Measurements from ENCODE around the gene RBM33.

RBM33 gene

GRCh38 chr7:155750255-155751125, 106.0 kb downstream of the RBM33 start:
- Histone ChIP-seq H2AFZ (ENCODE audit: low read depth, low read length) (no peak overlapping the region), H2BK5ac (ENCODE audit: low read depth, low read length, poor library complexity, severe bottlenecking) (no peak overlapping the region), H3K27ac (ENCODE audit: low read length, poor library complexity, severe bottlenecking) (no peak overlapping the region), H2BK12ac (ENCODE audit: low read length in 2 of 2) (no peak overlapping the region), H3K4me1 (ENCODE audit: control insufficient read depth, insufficient read depth, low read depth, low read length) (peaks cover 7% of the 10 kb centered on the region), H3K18ac (ENCODE audit: low read depth in 1 of 2, low read length in 2 of 2) (no peak overlapping the region), H3K36me3 (ENCODE audit: control insufficient read depth in 1 of 2, insufficient read depth in 2 of 2, low read depth in 1 of 2, low read length in 2 of 2) (peaks cover 10 to 28% of the 10 kb centered on the region in 2 experiments), H3K79me1 (replicated peaks; ENCODE audit: low read length, poor library complexity, severe bottlenecking) (peaks cover 17% of the 10 kb centered on the region), H2AK5ac (ENCODE audit: low read length, severe bottlenecking) (no peak overlapping the region), H3K27me3 (ENCODE audit: control insufficient read depth in 1 of 2, insufficient read depth in 1 of 2, low read length in 2 of 2) (no peaks in the 10 kb centered on the region), H2BK120ac (ENCODE audit: low read depth, low read length) (no peak overlapping the region), H3K4me2 (ENCODE audit: low read length, poor library complexity, severe bottlenecking) (no peak overlapping the region), H4K8ac (ENCODE audit: low read length) (no peak overlapping the region), H3K23ac (ENCODE audit: low read length in 2 of 2) (no peak overlapping the region), H3K9me3 (ENCODE audit: control insufficient read depth, low read length) (no peaks in the 10 kb centered on the region), H3K4me3 (ENCODE audit: insufficient read depth in 1 of 2, low read depth in 1 of 2, low read length in 2 of 2) (no peak overlapping the region), H3K4ac (ENCODE audit: low read depth in 1 of 2, low read length in 2 of 2) (no peak overlapping the region), H3K14ac (ENCODE audit: low read length in 2 of 2) (no peak overlapping the region), H4K91ac (ENCODE audit: low read length) (no peak overlapping the region), H3K9ac (ENCODE audit: low read length) (no peak overlapping the region), H2BK15ac (ENCODE audit: low read depth, poor library complexity, severe bottlenecking) (no peak overlapping the region)
- DNase-seq, result no peak
- WGBS, result 95% methylated on average over 3 of the region's 5 CpGs

GRCh38 chr7:155751409-155751808, 106.9 kb downstream of the RBM33 start:
- H3K4me1 ChIP-seq (ENCODE audit: control insufficient read depth, insufficient read depth, low read depth, low read length), result peaks cover 7% of the 10 kb centered on the region
- no peak overlapping the region for H4K8ac ChIP-seq (ENCODE audit: low read length)
- H3K9ac ChIP-seq (ENCODE audit: low read length), result no peak overlapping the region
- no peak for DNase-seq
- H2BK12ac ChIP-seq (ENCODE audit: low read length in 2 of 2), result no peak overlapping the region
- H3K27ac ChIP-seq (ENCODE audit: low read length, poor library complexity, severe bottlenecking), result no peak overlapping the region
- H3K36me3 ChIP-seq (ENCODE audit: control insufficient read depth in 1 of 2, insufficient read depth in 2 of 2, low read depth in 1 of 2, low read length in 2 of 2), result peaks cover 3 to 18% of the 10 kb centered on the region in 2 experiments
- H2AK5ac ChIP-seq (ENCODE audit: low read length, severe bottlenecking), result no peak overlapping the region
- H3K23ac ChIP-seq (ENCODE audit: low read length in 2 of 2), result no peak overlapping the region
- no peak overlapping the region for H2AFZ ChIP-seq (ENCODE audit: low read depth, low read length)
- H2BK120ac ChIP-seq (ENCODE audit: low read depth, low read length), result no peak overlapping the region
- H4K91ac ChIP-seq (ENCODE audit: low read length), result no peak overlapping the region
- no peaks in the 10 kb centered on the region for H3K9me3 ChIP-seq (ENCODE audit: control insufficient read depth, low read length)
- no peak overlapping the region for H3K4me2 ChIP-seq (ENCODE audit: low read length, poor library complexity, severe bottlenecking)
- no peaks in the 10 kb centered on the region for H3K27me3 ChIP-seq (ENCODE audit: control insufficient read depth in 1 of 2, insufficient read depth in 1 of 2, low read length in 2 of 2)
- no peak overlapping the region for H3K18ac ChIP-seq (ENCODE audit: low read depth in 1 of 2, low read length in 2 of 2)
- 100% methylated on average over 4 of the region's 4 CpGs for WGBS
- H3K4me3 ChIP-seq (ENCODE audit: insufficient read depth in 1 of 2, low read depth in 1 of 2, low read length in 2 of 2), result no peak overlapping the region
- H3K79me1 ChIP-seq (replicated peaks; ENCODE audit: low read length, poor library complexity, severe bottlenecking), result peaks cover 10% of the 10 kb centered on the region
- no peak overlapping the region for H3K4ac ChIP-seq (ENCODE audit: low read depth in 1 of 2, low read length in 2 of 2)
- H3K14ac ChIP-seq (ENCODE audit: low read length in 2 of 2), result no peak overlapping the region
- no peak overlapping the region for H2BK15ac ChIP-seq (ENCODE audit: low read depth, poor library complexity, severe bottlenecking)
- H2BK5ac ChIP-seq (ENCODE audit: low read depth, low read length, poor library complexity, severe bottlenecking), result no peak overlapping the region

GRCh38 chr7:155752756-155753445, 108.4 kb downstream of the RBM33 start:
- H2BK15ac ChIP-seq (ENCODE audit: low read depth, poor library complexity, severe bottlenecking), result no peak overlapping the region
- H4K8ac ChIP-seq (ENCODE audit: low read length), result no peak overlapping the region
- no peak overlapping the region for H3K18ac ChIP-seq (ENCODE audit: low read depth in 1 of 2, low read length in 2 of 2)
- no peak overlapping the region for H2AK5ac ChIP-seq (ENCODE audit: low read length, severe bottlenecking)
- no peak overlapping the region for H3K4me3 ChIP-seq (ENCODE audit: insufficient read depth in 1 of 2, low read depth in 1 of 2, low read length in 2 of 2)
- no peak overlapping the region for H3K23ac ChIP-seq (ENCODE audit: low read length in 2 of 2)
- 92% methylated on average over 6 of the region's 9 CpGs for WGBS
- peaks cover 3 to 9% of the 10 kb centered on the region in 2 experiments for H3K36me3 ChIP-seq (ENCODE audit: control insufficient read depth in 1 of 2, insufficient read depth in 2 of 2, low read depth in 1 of 2, low read length in 2 of 2)
- no peak overlapping the region for H3K14ac ChIP-seq (ENCODE audit: low read length in 2 of 2)
- no peak overlapping the region for H2AFZ ChIP-seq (ENCODE audit: low read depth, low read length)
- H4K91ac ChIP-seq (ENCODE audit: low read length), result no peak overlapping the region
- no peaks in the 10 kb centered on the region for H3K9me3 ChIP-seq (ENCODE audit: control insufficient read depth, low read length)
- no peak overlapping the region for H3K27ac ChIP-seq (ENCODE audit: low read length, poor library complexity, severe bottlenecking)
- H3K9ac ChIP-seq (ENCODE audit: low read length), result no peak overlapping the region
- no peaks in the 10 kb centered on the region for H3K27me3 ChIP-seq (ENCODE audit: control insufficient read depth in 1 of 2, insufficient read depth in 1 of 2, low read length in 2 of 2)
- DNase-seq, result no peak
- no peak overlapping the region for H2BK5ac ChIP-seq (ENCODE audit: low read depth, low read length, poor library complexity, severe bottlenecking)
- H3K4ac ChIP-seq (ENCODE audit: low read depth in 1 of 2, low read length in 2 of 2), result no peak overlapping the region
- H2BK12ac ChIP-seq (ENCODE audit: low read length in 2 of 2), result no peak overlapping the region
- H2BK120ac ChIP-seq (ENCODE audit: low read depth, low read length), result no peak overlapping the region
- H3K79me1 ChIP-seq (replicated peaks; ENCODE audit: low read length, poor library complexity, severe bottlenecking), result peaks cover 14% of the 10 kb centered on the region
- peaks cover 7% of the 10 kb centered on the region for H3K4me1 ChIP-seq (ENCODE audit: control insufficient read depth, insufficient read depth, low read depth, low read length)
- H3K4me2 ChIP-seq (ENCODE audit: low read length, poor library complexity, severe bottlenecking), result no peak overlapping the region

- no peak for DNase-seq
- no peak overlapping the region for H4K91ac ChIP-seq (ENCODE audit: low read length)
- WGBS, result 83% methylated on average over 10 of the region's 10 CpGs
- H3K9me3 ChIP-seq (ENCODE audit: control insufficient read depth, low read length), result no peaks in the 10 kb centered on the region
- no peak overlapping the region for H3K18ac ChIP-seq (ENCODE audit: low read depth in 1 of 2, low read length in 2 of 2)
- H3K79me1 ChIP-seq (replicated peaks; ENCODE audit: low read length, poor library complexity, severe bottlenecking), result peaks cover 15% of the 10 kb centered on the region
- peaks cover 10% of the 10 kb centered on the region for H3K4me1 ChIP-seq (ENCODE audit: control insufficient read depth, insufficient read depth, low read depth, low read length)
- H3K14ac ChIP-seq (ENCODE audit: low read length in 2 of 2), result no peak overlapping the region
- H3K4ac ChIP-seq (ENCODE audit: low read depth in 1 of 2, low read length in 2 of 2), result no peak overlapping the region
- no peak overlapping the region for H3K4me3 ChIP-seq (ENCODE audit: insufficient read depth in 1 of 2, low read depth in 1 of 2, low read length in 2 of 2)
- H3K36me3 ChIP-seq (ENCODE audit: control insufficient read depth in 1 of 2, insufficient read depth in 2 of 2, low read depth in 1 of 2, low read length in 2 of 2), result peaks cover 3 to 5% of the 10 kb centered on the region in 2 experiments
- no peaks in the 10 kb centered on the region for H3K27me3 ChIP-seq (ENCODE audit: control insufficient read depth in 1 of 2, insufficient read depth in 1 of 2, low read length in 2 of 2)
- H2AFZ ChIP-seq (ENCODE audit: low read depth, low read length), result no peak overlapping the region
- no peak overlapping the region for H3K23ac ChIP-seq (ENCODE audit: low read length in 2 of 2)
- H3K27ac ChIP-seq (ENCODE audit: low read length, poor library complexity, severe bottlenecking), result no peak overlapping the region
- H2BK15ac ChIP-seq (ENCODE audit: low read depth, poor library complexity, severe bottlenecking), result no peak overlapping the region
- no peak overlapping the region for H2BK120ac ChIP-seq (ENCODE audit: low read depth, low read length)
- H3K4me2 ChIP-seq (ENCODE audit: low read length, poor library complexity, severe bottlenecking), result no peak overlapping the region
- H2BK12ac ChIP-seq (ENCODE audit: low read length in 2 of 2), result no peak overlapping the region
- no peak overlapping the region for H2AK5ac ChIP-seq (ENCODE audit: low read length, severe bottlenecking)
- H2BK5ac ChIP-seq (ENCODE audit: low read depth, low read length, poor library complexity, severe bottlenecking), result no peak overlapping the region
- H4K8ac ChIP-seq (ENCODE audit: low read length), result no peak overlapping the region
- no peak overlapping the region for H3K9ac ChIP-seq (ENCODE audit: low read length)
Measured at GRCh38 chr7:155753446-155753965, 109.0 kb downstream of the RBM33 start.
